Fibroblast of peridontal ligament (primary cell): ENCODE results near the gene PRSS16.
A peak's percentile ranks its signal among the peaks of the same experiment; 100 is the strongest.
"Not testable (repeated sequence)": the region's sequence is repeated elsewhere in the genome, so short reads cannot be mapped to it uniquely, and the experiment has no call there.

Experiments used
- DNase-seq: peaks from one replicate; pipeline ENCODE4 v3.0.0-alpha.2; 2010; ENCODE audit errors: extremely low read depth

Gene PRSS16, protein sequence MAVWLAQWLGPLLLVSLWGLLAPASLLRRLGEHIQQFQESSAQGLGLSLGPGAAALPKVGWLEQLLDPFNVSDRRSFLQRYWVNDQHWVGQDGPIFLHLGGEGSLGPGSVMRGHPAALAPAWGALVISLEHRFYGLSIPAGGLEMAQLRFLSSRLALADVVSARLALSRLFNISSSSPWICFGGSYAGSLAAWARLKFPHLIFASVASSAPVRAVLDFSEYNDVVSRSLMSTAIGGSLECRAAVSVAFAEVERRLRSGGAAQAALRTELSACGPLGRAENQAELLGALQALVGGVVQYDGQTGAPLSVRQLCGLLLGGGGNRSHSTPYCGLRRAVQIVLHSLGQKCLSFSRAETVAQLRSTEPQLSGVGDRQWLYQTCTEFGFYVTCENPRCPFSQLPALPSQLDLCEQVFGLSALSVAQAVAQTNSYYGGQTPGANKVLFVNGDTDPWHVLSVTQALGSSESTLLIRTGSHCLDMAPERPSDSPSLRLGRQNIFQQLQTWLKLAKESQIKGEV

GRCh38 chr6:27247133-27247836 lies at the start of gene PRSS16:
PRSS16 (plus strand) TSS chr6:27247701; CDS start chr6:27247738, 37 bp downstream.
- no peak for DNase-seq

- peak; percentile 3 for DNase-seq
Measured at GRCh38 chr6:27205375-27206278, 41.9 kb upstream of the PRSS16 start.

GRCh38 chr6:27206806-27207205 lies 40.7 kb upstream of the PRSS16 start:
- DNase-seq, result no peak

DNA sequence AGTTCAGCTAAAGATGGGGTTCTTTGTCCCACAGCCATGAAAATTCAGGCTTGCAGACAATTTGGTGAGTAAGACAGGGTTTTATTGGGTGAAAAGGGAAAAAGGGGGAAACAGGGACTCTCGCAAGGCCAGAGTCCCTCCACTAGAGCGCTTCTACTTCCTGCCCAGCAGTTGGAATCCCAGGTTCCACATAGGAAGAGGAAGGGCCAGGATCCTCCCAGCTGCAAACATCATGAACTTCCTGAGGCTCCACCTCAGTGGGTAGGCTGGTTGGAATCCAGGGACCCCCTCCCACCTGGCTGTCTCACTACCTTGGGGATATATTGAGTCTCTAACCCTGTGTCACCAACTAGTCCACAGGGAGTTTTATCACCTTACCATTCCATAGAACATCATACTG lies 39.5 kb upstream of the PRSS16 start:
- no peak for DNase-seq

- no peak for DNase-seq
Measured at GRCh38 chr6:27209196-27209595, 38.3 kb upstream of the PRSS16 start.

DNA sequence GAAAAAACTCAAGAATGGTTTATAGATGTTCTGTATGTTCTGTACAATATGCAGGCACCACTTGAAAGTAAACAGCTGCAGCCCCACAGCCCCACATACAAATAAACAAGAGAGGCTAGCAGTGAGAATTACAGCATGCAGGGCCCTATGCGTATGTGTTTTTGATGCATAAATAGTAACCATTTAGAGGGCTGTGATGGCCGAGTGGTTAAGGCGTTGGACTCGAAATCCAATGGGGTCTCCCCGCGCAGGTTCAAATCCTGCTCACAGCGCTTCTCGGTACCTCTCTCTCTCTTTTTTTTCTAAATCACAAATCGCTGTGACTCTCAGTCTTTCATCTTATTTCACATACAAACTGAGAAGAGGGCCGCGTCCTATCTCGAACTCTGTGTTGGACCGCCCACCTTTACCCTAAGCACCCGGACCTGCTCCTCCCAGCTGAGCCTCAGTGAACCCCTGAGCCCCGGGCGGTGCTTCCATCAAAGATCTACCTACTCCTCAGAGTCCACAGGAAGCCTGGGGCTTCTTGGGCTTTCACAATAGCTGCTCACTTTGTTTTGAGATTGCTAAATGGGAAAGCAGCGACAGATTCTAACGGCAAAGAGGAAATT lies 37.7 kb upstream of the PRSS16 start:
- DNase-seq, result no peak

DNA sequence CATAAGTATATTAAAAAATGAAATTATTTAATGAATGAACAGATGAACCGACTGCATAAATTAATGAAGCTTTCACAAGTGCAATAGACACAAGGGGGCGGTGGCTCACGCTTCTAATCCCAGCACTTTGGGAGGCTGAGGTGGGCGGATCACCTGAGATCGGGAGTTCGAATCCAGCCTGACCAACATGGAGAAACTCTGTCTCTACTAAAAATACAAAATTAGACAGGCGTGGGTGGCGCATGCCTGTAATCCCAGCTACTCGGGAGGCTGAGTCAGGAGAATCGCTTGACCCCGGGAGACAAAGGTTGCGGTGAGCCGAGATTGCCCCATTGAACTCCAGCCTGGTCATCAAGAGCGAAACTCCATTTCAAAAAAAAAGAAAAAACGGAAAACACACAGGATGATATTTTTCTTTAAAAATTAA lies 34.4 kb upstream of the PRSS16 start:
- not testable (repeated sequence) for DNase-seq

GRCh38 chr6:27213544-27214125 lies 33.9 kb upstream of the PRSS16 start:
- no peak for DNase-seq

- no peak for DNase-seq
Measured at GRCh38 chr6:27214126-27214601, 33.3 kb upstream of the PRSS16 start.

- DNase-seq, result no peak
Measured at GRCh38 chr6:27216874-27217273, 30.6 kb upstream of the PRSS16 start.

GRCh38 chr6:27222971-27223370 lies 24.5 kb upstream of the PRSS16 start:
- not testable (repeated sequence) for DNase-seq

- no peak for DNase-seq
Measured at GRCh38 chr6:27224729-27225128, 22.8 kb upstream of the PRSS16 start.

DNA sequence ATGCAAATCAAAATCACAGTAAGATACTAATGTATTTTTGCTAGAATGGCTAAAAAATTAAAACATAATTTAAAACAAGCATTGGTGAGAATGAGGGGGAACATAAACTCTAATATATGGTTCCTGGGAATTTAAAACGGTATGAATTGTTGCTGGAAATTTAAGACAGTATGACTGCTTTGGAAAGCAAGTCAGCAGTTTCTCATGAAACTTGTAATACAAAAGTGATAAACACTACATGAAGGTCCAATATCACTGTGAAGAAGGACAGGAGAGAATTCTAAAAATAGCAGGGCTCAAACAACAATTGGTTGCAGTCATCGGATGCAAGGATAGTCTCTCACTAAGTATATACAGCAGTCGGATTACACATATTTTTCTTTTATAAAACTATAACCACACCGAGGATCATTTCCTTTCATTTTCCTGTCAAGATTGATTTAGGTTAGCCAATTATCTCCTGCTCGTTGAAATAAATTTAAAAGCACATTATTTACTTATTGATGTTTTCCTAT lies 18.5 kb upstream of the PRSS16 start:
- DNase-seq, result no peak

DNA sequence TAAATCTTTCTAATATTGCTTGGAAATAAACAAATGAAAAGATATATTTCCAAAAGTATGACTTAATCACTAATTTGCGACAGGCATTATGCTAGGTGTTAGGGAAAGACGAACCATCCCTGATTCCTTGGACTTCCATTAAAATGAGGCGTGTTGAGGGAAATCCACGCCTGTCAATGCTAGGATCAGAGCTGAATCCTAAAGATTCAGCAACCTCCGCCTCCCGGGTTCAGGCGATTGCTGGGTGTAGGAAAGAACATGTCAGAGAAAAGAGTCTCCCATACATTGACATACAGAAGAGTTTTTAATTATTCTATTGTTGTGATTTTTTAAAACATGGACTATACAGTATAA lies 16.8 kb upstream of the PRSS16 start:
- no peak for DNase-seq

DNA sequence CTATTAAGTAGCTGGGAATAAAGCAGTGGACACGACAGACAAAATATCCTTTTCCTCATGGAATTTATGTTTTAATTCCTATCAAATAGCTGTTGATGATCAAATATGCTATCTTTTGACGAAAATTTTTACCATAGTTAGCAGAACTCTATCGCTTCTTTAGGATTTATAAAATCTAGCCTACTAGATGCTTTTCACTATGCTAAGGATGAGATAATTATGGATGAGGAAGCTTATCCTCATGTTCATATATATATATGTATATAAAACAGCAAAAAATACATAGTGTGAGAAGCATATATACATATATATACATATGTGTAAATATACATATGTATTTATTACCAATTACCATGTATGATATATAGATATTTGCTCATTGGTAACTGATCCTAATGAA lies 12.9 kb upstream of the PRSS16 start:
- DNase-seq, result no peak

- peak; percentile 47 for DNase-seq
Measured at GRCh38 chr6:27237089-27237803, 10.3 kb upstream of the PRSS16 start.

GRCh38 chr6:27238010-27238983 lies 9.2 kb upstream of the PRSS16 start:
- no peak for DNase-seq

DNA sequence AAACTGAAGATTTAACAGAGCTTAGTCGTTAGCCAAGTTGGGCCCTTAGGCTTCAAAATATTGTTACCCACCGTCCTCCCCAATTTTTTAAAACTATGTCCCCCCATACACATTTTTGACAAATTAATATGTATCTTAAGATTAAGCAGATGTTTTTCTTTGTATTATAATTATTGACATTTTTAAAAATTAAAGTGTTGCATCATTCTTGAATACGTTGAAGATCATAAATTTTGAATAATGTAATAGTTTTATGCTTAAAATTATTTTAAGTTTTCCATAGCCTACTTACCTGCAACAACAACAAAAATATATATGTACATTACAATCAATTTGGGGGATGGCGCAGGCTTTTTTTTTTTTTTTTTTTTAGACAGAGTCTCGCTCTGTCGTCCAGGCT lies 8.2 kb upstream of the PRSS16 start:
- no peak for DNase-seq

DNA sequence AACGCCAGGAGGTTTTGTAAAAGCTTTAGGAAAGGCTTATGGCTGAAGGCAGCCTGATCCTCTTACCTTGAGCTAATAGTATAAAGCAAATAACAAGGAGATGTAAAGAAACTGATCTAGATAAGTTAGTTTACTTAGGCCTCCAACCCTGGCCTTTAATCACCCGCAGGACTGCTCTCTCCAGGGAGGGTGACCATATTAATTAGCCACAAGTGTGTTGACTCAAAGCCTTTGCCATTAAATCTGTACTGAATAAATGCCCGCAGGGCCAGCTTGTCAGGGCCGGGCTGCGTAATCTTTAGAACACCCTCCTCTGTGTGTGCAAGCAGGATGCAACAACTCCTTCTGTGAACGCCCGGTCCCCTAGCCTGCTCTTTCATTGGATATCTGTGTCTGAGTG lies 6.1 kb upstream of the PRSS16 start:
- no peak for DNase-seq
